ENCODE measurements around the gene PRR20C.

DNA sequence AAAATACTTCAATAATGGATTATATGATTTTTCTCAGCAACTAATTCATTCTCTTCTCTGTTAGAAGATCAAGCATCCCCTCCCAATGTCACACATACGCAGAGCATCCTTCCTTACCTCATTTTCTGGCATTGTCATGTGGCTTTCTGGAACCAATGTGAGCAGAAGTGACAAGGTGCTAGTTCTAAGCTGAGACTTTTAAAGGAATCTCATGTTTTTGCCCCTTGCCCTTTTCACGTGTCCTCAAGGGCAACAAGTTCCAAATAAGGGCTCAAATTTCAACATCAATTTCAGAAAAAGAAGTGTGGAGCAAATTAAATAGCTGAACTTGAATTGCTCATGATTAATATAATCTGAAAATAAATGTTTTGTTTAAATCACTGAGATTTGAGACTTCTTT is 17.8 kb upstream of the PRR20C start:
- TF ChIP-seq, protein P1, sequence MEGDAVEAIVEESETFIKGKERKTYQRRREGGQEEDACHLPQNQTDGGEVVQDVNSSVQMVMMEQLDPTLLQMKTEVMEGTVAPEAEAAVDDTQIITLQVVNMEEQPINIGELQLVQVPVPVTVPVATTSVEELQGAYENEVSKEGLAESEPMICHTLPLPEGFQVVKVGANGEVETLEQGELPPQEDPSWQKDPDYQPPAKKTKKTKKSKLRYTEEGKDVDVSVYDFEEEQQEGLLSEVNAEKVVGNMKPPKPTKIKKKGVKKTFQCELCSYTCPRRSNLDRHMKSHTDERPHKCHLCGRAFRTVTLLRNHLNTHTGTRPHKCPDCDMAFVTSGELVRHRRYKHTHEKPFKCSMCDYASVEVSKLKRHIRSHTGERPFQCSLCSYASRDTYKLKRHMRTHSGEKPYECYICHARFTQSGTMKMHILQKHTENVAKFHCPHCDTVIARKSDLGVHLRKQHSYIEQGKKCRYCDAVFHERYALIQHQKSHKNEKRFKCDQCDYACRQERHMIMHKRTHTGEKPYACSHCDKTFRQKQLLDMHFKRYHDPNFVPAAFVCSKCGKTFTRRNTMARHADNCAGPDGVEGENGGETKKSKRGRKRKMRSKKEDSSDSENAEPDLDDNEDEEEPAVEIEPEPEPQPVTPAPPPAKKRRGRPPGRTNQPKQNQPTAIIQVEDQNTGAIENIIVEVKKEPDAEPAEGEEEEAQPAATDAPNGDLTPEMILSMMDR (conservative IDR thresholded peaks at IDR 0.05; ENCODE audit: low read depth, low read length) = no peak
- no peak for TF ChIP-seq CEBPB (IDR thresholded peaks at IDR 0.05; ENCODE audit: low read depth, low read length)
- no peak for TF ChIP-seq POLR2A (IDR thresholded peaks at IDR 0.05; ENCODE audit: low read depth, low read length)
- TF ChIP-seq, protein P2, sequence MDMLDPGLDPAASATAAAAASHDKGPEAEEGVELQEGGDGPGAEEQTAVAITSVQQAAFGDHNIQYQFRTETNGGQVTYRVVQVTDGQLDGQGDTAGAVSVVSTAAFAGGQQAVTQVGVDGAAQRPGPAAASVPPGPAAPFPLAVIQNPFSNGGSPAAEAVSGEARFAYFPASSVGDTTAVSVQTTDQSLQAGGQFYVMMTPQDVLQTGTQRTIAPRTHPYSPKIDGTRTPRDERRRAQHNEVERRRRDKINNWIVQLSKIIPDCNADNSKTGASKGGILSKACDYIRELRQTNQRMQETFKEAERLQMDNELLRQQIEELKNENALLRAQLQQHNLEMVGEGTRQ (IDR thresholded peaks at IDR 0.05; ENCODE audit: low read depth, low read length) = no peak
